IMR-90 (cell line): ENCODE measurements around the gene POMT2. TPM values are rescaled to one million over a fixed set of nuclear protein-coding genes. Genes with fewer than 3 reads are reported as not detected.

Source experiments
- ATAC-seq: fragments of 200-7000 bp; cut with Tn5 transposase; 2 replicates; pipeline ENCODE4 v1.9.1; 2020; ENCODE audit warnings: low read depth, mild to moderate bottlenecking, moderate library complexity
- BruUV-seq: library from RNA; stranded (reverse); fragments of 400-500 nt; replicated peaks from 2 replicates; lab custom pipeline; 2021; lab: Mats Ljungman, UMichigan
- CTCF ChIA-PET: fragments of 300-600 bp; formaldehyde crosslinking; extraction: SDS; loops from one replicate; lab custom pipeline; 2021; ENCODE audit warnings: antibody characterized with exemption; lab: Yijun Ruan, JAX
- POLR2A ChIA-PET: fragments of 300-600 bp; sonication (Branson Sonifier 250); formaldehyde crosslinking; loops from one replicate; lab custom pipeline; 2022; ENCODE audit warnings: antibody characterized with exemption; ENCODE audit not compliant: unreplicated experiment; lab: Charles Lee
- DNase-seq: peaks from one replicate; pipeline ENCODE4 v3.0.0; 2013
- H2AFZ ChIP-seq: replicated peaks from 2 replicates; pipeline ENCODE3; 2013; ENCODE audit warnings: low read length, mild to moderate bottlenecking; ENCODE audit not compliant: poor library complexity
- H2AK5ac ChIP-seq: 2 replicates; pipeline ENCODE4 v1.6.1; 2013; ENCODE audit warnings: low read depth, low read length, inconsistent platforms
- H2AK9ac ChIP-seq: replicated peaks from 2 replicates; pipeline ENCODE3; 2013; ENCODE audit warnings: mild to moderate bottlenecking, low read depth, low read length, moderate library complexity; ENCODE audit not compliant: poor library complexity
- H2BK120ac ChIP-seq: 2 replicates; pipeline ENCODE4 v1.6.1; 2013; ENCODE audit warnings: low read depth, low read length, inconsistent platforms
- H2BK15ac ChIP-seq: 3 replicates; pipeline ENCODE4 v1.6.1; 2013; ENCODE audit warnings: low read depth, low read length, inconsistent platforms
- H2BK20ac ChIP-seq: 2 replicates; pipeline ENCODE4 v1.6.1; 2013; ENCODE audit warnings: low read depth, mild to moderate bottlenecking, inconsistent platforms, low read length, moderate library complexity
- H2BK5ac ChIP-seq: 2 replicates; pipeline ENCODE4 v1.6.1; 2013; ENCODE audit warnings: mild to moderate bottlenecking, low read depth, low read length, inconsistent platforms; ENCODE audit not compliant: poor library complexity, severe bottlenecking
- H3K14ac ChIP-seq: replicated peaks from 2 replicates; pipeline ENCODE4 v1.6.1; 2013; ENCODE audit warnings: low read depth, low read length, inconsistent platforms
- H3K18ac ChIP-seq: 2 replicates; pipeline ENCODE4 v1.6.1; 2013; ENCODE audit warnings: low read depth, low read length, control low read depth
- H3K23ac ChIP-seq: 2 replicates; pipeline ENCODE4 v1.6.1; 2013; ENCODE audit warnings: low read depth, low read length, inconsistent platforms
- H3K27ac ChIP-seq: 2 replicates; pipeline ENCODE4 v1.5.1; 2013; ENCODE audit warnings: mild to moderate bottlenecking, control low read depth, low read length; ENCODE audit not compliant: insufficient read depth
- H3K27me3 ChIP-seq: 2 replicates; pipeline ENCODE4 v1.6.1; 2013; ENCODE audit warnings: low read length; ENCODE audit not compliant: control insufficient read depth, insufficient read depth
- H3K36me3 ChIP-seq: 2 replicates; pipeline ENCODE4 v1.6.1; 2013; ENCODE audit warnings: low read length, mixed read lengths; ENCODE audit not compliant: control insufficient read depth, insufficient read depth
- H3K4ac ChIP-seq: 2 replicates; pipeline ENCODE4 v1.6.1; 2013; ENCODE audit warnings: low read depth, low read length, inconsistent platforms
- H3K4me1 ChIP-seq: 2 replicates; pipeline ENCODE4 v1.6.1; 2013; ENCODE audit warnings: low read length, mixed read lengths; ENCODE audit not compliant: control insufficient read depth, insufficient read depth
- H3K4me2 ChIP-seq: 2 replicates; pipeline ENCODE4 v1.6.1; 2013; ENCODE audit warnings: low read depth, mild to moderate bottlenecking, control low read depth, low read length, moderate library complexity
- H3K4me3 ChIP-seq: 2 replicates; pipeline ENCODE4 v1.5.1; 2013; ENCODE audit warnings: low read depth, mild to moderate bottlenecking, control low read depth, low read length, moderate library complexity; ENCODE audit not compliant: insufficient read depth
- H3K56ac ChIP-seq: 2 replicates; pipeline ENCODE4 v1.6.1; 2013; ENCODE audit warnings: low read length, inconsistent platforms; ENCODE audit not compliant: insufficient read depth; ENCODE audit errors: extremely low read depth
- H3K79me1 ChIP-seq, 2 experiments: 2 replicates each; pipeline ENCODE4 v1.6.1; 2013; ENCODE audit warnings: low read length in 2 of 2, inconsistent platforms in 1 of 2, low read depth in 1 of 2
- H3K9ac ChIP-seq: 2 replicates; pipeline ENCODE4 v1.6.1; 2013; ENCODE audit warnings: low read depth, low read length, control low read depth
- H3K9me1 ChIP-seq: 2 replicates; pipeline ENCODE4 v1.6.1; 2013; ENCODE audit warnings: low read length, inconsistent platforms; ENCODE audit not compliant: insufficient read depth
- H3K9me3 ChIP-seq: 2 replicates; pipeline ENCODE4 v1.6.1; 2013; ENCODE audit warnings: low read length; ENCODE audit not compliant: control insufficient read depth, insufficient read depth
- H4K20me1 ChIP-seq: 2 replicates; pipeline ENCODE4 v1.6.1; 2013; ENCODE audit warnings: low read length, inconsistent platforms; ENCODE audit not compliant: insufficient read depth
- H4K5ac ChIP-seq: 2 replicates; pipeline ENCODE4 v1.6.1; 2013; ENCODE audit warnings: mild to moderate bottlenecking, low read depth, low read length, control low read depth
- H4K8ac ChIP-seq, 2 experiments: 2 replicates each; pipeline ENCODE4 v1.6.1; 2013; ENCODE audit warnings: low read depth in 2 of 2, low read length in 2 of 2, control low read depth in 1 of 2, inconsistent platforms in 1 of 2
- H4K91ac ChIP-seq: 2 replicates; pipeline ENCODE4 v1.6.1; 2013; ENCODE audit warnings: low read depth, low read length, inconsistent platforms; ENCODE audit not compliant: insufficient read depth
- BHLHE40 ChIP-seq: fragments of 150-350 bp; IDR thresholded peaks from 2 replicates; pipeline ENCODE4 v1.6.1; 2016; ENCODE audit warnings: mild to moderate bottlenecking, low read depth, low read length
- CEBPB ChIP-seq: IDR thresholded peaks from 2 replicates; pipeline ENCODE4 v1.6.1; 2012; ENCODE audit warnings: low read depth, low read length, improper control_type of control experiment
- CHD1 ChIP-seq: IDR thresholded peaks from 2 replicates; pipeline ENCODE4 v1.6.1; 2012; ENCODE audit warnings: low read depth, low read length, improper control_type of control experiment
- CTCF ChIP-seq: conservative IDR thresholded peaks from 2 replicates; pipeline ENCODE4 v1.5.1; 2012; ENCODE audit warnings: mild to moderate bottlenecking, low read depth, low read length, improper control_type of control experiment
- FOS ChIP-seq: fragments of 150-350 bp; IDR thresholded peaks from 2 replicates; pipeline ENCODE4 v1.6.1; 2016; ENCODE audit warnings: low read depth, low read length
- MAFK ChIP-seq: IDR thresholded peaks from 2 replicates; pipeline ENCODE4 v1.6.1; 2012; ENCODE audit warnings: low read depth, low read length, improper control_type of control experiment
- MAZ ChIP-seq: IDR thresholded peaks from 2 replicates; pipeline ENCODE4 v1.6.1; 2012; ENCODE audit warnings: low read depth, mild to moderate bottlenecking, low read length, improper control_type of control experiment, moderate library complexity, borderline replicate concordance
- MXI1 ChIP-seq: IDR thresholded peaks from 2 replicates; pipeline ENCODE4 v1.6.1; 2012; ENCODE audit warnings: low read depth, mild to moderate bottlenecking, low read length, moderate library complexity, borderline replicate concordance
- NFE2L2 ChIP-seq: fragments of 150-350 bp; IDR thresholded peaks from 2 replicates; pipeline ENCODE4 v1.6.1; 2016; ENCODE audit warnings: low read depth, mild to moderate bottlenecking, low read length
- RCOR1 ChIP-seq: IDR thresholded peaks from 2 replicates; pipeline ENCODE4 v1.6.1; 2012; ENCODE audit warnings: mild to moderate bottlenecking, low read length, improper control_type of control experiment; ENCODE audit not compliant: insufficient replicate concordance
- RFX5 ChIP-seq: IDR thresholded peaks from 2 replicates; pipeline ENCODE4 v1.8.0; 2012; ENCODE audit warnings: low read depth, mild to moderate bottlenecking, low read length, moderate library complexity
- SMC3 ChIP-seq: fragments of 150-350 bp; IDR thresholded peaks from 2 replicates; pipeline ENCODE4 v1.6.1; 2016; ENCODE audit warnings: low read depth, mild to moderate bottlenecking, antibody characterized with exemption, low read length, moderate library complexity
- WGBS, 2 experiments: methylation state at CpG; one replicate each; pipeline versions ENCODE4 v1.1.5 to v1.1.7; 2013; ENCODE audit warnings: missing lambda C conversion rate in 2 of 2; ENCODE audit not compliant: insufficient read length in 1 of 2; ENCODE audit errors: extremely low coverage in 2 of 2; 5-methylcytosine and 5-hydroxymethylcytosine counted together
- dilution Hi-C: fragments of 300-500 bp; cut with HindIII; formaldehyde crosslinking; loops from one replicate; pipeline ENCODE4 v1.14.3; 2018; ENCODE audit warnings: low sequenced_read_pairs; ENCODE audit not compliant: unreplicated experiment
- in situ Hi-C: fragments of 300-500 bp; cut with MboI; formaldehyde crosslinking; loops from 3 replicates; pipeline ENCODE4 v1.14.3; 2019; ENCODE audit warnings: low sequenced_read_pairs, inconsistent platforms, mixed read lengths
- intact Hi-C: fragments of 100-400 bp; cut with micrococcal nuclease; formaldehyde crosslinking; loops from 2 replicates; pipeline ENCODE4 v1.10.0; 2022
- polyA plus RNA-seq, 3 experiments: library from polyadenylated mRNA; depleted of rRNA; stranded (reverse); fragments of >200 nt; gene quantifications; 2 replicates each; pipeline ENCODE4 v1.2.3, GENCODE V29; 2012; ENCODE audit warnings: low replicate concordance in 1 of 3
- total RNA-seq: library from RNA; depleted of rRNA; stranded (reverse); fragments of >200 nt; gene quantifications from 2 replicates; pipeline ENCODE4 v1.2.3, GENCODE V29; 2012
- TF ChIP-seq, protein P1 (sequence below): fragments of 150-350 bp; IDR thresholded peaks from 2 replicates; pipeline ENCODE4 v1.6.1; 2016; ENCODE audit warnings: low read depth, mild to moderate bottlenecking, low read length, moderate library complexity, borderline replicate concordance
- TF ChIP-seq, protein P2 (sequence below): fragments of 150-350 bp; IDR thresholded peaks from 2 replicates; pipeline ENCODE4 v1.6.1; 2017; ENCODE audit warnings: mild to moderate bottlenecking, antibody characterized with exemption, low read length, low read depth

POMT2 gene
- total and polyA plus RNA-seq, 2 of the 4 experiments (the other 2 are of a cell fraction): 6.5 to 13.0 TPM

DNA sequence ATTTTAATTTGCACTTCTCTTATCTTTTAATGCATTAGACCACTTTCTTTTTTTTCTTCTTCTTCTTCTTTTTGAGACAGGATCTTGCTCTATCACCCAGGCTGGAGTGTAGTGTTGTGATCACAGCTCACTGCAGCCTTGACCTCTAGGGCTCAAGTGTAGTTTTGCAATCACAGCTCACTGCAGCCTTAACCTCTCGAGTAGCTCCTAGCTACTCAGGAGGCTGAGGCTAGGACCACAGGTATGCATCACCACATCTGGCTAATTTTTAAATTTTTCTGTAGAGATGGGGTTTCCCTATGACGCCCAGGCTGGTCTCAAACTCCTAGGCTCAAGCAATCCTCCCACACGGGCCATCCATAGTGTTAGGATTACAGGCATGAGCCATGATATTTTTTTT, 43.5 kb upstream of the POMT2 start (continued):
- no peak for TF ChIP-seq MXI1
- TF ChIP-seq RFX5: no peak
- TF ChIP-seq CEBPB: no peak
- no peak for TF ChIP-seq NFE2L2

DNA sequence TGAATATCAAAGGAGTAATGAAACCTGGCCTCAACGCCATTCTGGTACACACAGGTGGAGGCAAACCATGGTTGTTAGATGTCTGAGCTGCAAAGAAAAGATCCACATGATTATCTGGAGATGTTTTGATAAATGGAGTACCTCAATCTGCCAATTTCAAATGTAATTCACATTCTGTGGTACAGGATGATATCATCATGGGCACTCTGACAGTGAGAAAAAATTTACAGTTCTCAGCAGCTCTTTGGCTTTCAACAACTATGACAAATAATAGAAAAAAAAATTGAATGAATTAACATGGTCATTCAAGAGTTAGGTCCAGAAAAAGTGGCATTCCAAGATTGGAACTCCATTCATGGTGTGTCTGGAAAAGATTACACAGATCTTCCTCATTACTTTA, 38.9 kb upstream of the POMT2 start:
- H2BK15ac ChIP-seq: no peak overlapping the region
- no peaks in the 10 kb centered on the region for H4K20me1 ChIP-seq
- in situ Hi-C loops: no loop called here
- DNase-seq (no peak), ATAC-seq (no peak)
- CTCF ChIA-PET: no interaction called here
- no peak overlapping the region for H3K27ac ChIP-seq
- dilution Hi-C loops: no loop called here
- no peak overlapping the region for H3K4me3 ChIP-seq
- no CpG with 5 or more reads among the region's 1 CpG for WGBS, 2 experiments
- H4K5ac ChIP-seq: no peak overlapping the region
- no peak overlapping the region for H3K23ac ChIP-seq
- no peak overlapping the region for H4K91ac ChIP-seq
- no peaks in the 10 kb centered on the region; a peak in 1 of 4 replicates for H3K79me1 ChIP-seq
- POLR2A ChIA-PET: no interaction called here
- no peak overlapping the region for H2BK20ac ChIP-seq
- H2AFZ ChIP-seq: no peak overlapping the region
- H2AK5ac ChIP-seq: no peak overlapping the region
- H3K14ac ChIP-seq: no peak overlapping the region
- no peak overlapping the region for H3K4ac ChIP-seq
- H3K9me1 ChIP-seq: no peaks in the 10 kb centered on the region
- no peak overlapping the region for H3K4me2 ChIP-seq
- H3K27me3 ChIP-seq: no peaks in the 10 kb centered on the region
- no peak overlapping the region for H4K8ac ChIP-seq
- H2BK120ac ChIP-seq: no peak overlapping the region
- no TSS peak for BruUV-seq
- H2BK5ac ChIP-seq: no peak overlapping the region
- intact Hi-C loops: no loop called here
- no peaks in the 10 kb centered on the region; the same call in 1 of the 2 replicates for H3K4me1 ChIP-seq
- H3K9ac ChIP-seq: no peak overlapping the region
- H3K9me3 ChIP-seq: no peaks in the 10 kb centered on the region
- H3K56ac ChIP-seq: no peak overlapping the region
- H3K18ac ChIP-seq: no peak overlapping the region
- H2AK9ac ChIP-seq: no peak overlapping the region
- no peaks in the 10 kb centered on the region for H3K36me3 ChIP-seq
- TF ChIP-seq, protein P1, sequence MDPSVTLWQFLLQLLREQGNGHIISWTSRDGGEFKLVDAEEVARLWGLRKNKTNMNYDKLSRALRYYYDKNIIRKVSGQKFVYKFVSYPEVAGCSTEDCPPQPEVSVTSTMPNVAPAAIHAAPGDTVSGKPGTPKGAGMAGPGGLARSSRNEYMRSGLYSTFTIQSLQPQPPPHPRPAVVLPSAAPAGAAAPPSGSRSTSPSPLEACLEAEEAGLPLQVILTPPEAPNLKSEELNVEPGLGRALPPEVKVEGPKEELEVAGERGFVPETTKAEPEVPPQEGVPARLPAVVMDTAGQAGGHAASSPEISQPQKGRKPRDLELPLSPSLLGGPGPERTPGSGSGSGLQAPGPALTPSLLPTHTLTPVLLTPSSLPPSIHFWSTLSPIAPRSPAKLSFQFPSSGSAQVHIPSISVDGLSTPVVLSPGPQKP: no peak
- TF ChIP-seq RFX5 (no peak), SMC3 (no peak), MAFK (no peak), FOS (no peak), CHD1 (no peak), CTCF (no peak), CEBPB (no peak), BHLHE40 (no peak), RCOR1 (no peak), MXI1 (no peak), MAZ (no peak)
- TF ChIP-seq, protein P2, sequence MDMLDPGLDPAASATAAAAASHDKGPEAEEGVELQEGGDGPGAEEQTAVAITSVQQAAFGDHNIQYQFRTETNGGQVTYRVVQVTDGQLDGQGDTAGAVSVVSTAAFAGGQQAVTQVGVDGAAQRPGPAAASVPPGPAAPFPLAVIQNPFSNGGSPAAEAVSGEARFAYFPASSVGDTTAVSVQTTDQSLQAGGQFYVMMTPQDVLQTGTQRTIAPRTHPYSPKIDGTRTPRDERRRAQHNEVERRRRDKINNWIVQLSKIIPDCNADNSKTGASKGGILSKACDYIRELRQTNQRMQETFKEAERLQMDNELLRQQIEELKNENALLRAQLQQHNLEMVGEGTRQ: no peak
